Muscle of leg (tissue), 11 donors: ENCODE results near the gene ATP8B3. TPM values are rescaled to one million over a fixed set of nuclear protein-coding genes. Genes with fewer than 3 reads are reported as not detected.

Source experiments
- DNase-seq: peaks from one replicate; pipeline ENCODE4 v3.0.0; 2013
- H3K27ac ChIP-seq: one replicate; pipeline ENCODE4 v1.5.1; 2013; ENCODE audit warnings: mild to moderate bottlenecking, low read length, control low read depth
- H3K27me3 ChIP-seq: one replicate; pipeline ENCODE4 v1.6.1; 2013; ENCODE audit warnings: low read length; ENCODE audit not compliant: control insufficient read depth, insufficient read depth
- H3K36me3 ChIP-seq: one replicate; pipeline ENCODE4 v1.6.1; 2013; ENCODE audit warnings: low read length; ENCODE audit not compliant: control insufficient read depth, insufficient read depth
- H3K4me1 ChIP-seq: one replicate; pipeline ENCODE4 v1.6.1; 2013; ENCODE audit warnings: low read length; ENCODE audit not compliant: control insufficient read depth, insufficient read depth
- H3K4me3 ChIP-seq: one replicate; pipeline ENCODE4 v1.5.1; 2013; ENCODE audit warnings: low read length, control low read depth
- H3K9me3 ChIP-seq: replicated peaks from 2 replicates; pipeline ENCODE4 v1.6.1; 2013; ENCODE audit warnings: low read depth, low read length; ENCODE audit not compliant: control insufficient read depth
- WGBS: methylation state at CpG from one replicate; pipeline ENCODE4 v1.1.5; 2013; ENCODE audit warnings: missing lambda C conversion rate; ENCODE audit not compliant: insufficient coverage; 5-methylcytosine and 5-hydroxymethylcytosine counted together
- polyA plus RNA-seq, 8 donors: library from polyadenylated mRNA; unstranded; fragments of 120-200 nt; gene quantifications; one replicate each; pipeline versions ENCODE4 v1.2.1 to v1.2.3, GENCODE V29; 2013; ENCODE audit warnings: inconsistent platforms in 1 of 8, low replicate concordance in 1 of 8; ENCODE audit not compliant: insufficient read length in 8 of 8, insufficient read depth in 1 of 8
- total RNA-seq: library from RNA; stranded (reverse); fragments of 120-200 nt; gene quantifications from one replicate; pipeline ENCODE4 v1.2.4, GENCODE V29; 2013

The ATP8B3 gene
- total and polyA plus RNA-seq, 9 donors: 0.35 to 1.2 (median 0.54) TPM

GRCh38 chr19:1825909-1826556 lies 14.0 kb upstream of the ATP8B3 start:
- Histone ChIP-seq H3K27me3 (no peaks in the 10 kb centered on the region), H3K4me1 (peaks cover 11% of the 10 kb centered on the region), H3K36me3 (peaks cover 65% of the 10 kb centered on the region), H3K9me3 (no peaks in the 10 kb centered on the region), H3K27ac (no peak overlapping the region), H3K4me3 (no peak overlapping the region)
- 29% methylated on average over 12 of the region's 15 CpGs for WGBS
- peak; percentile 79 for DNase-seq

GRCh38 chr19:1824252-1824622 lies 12.2 kb upstream of the ATP8B3 start:
- no peaks in the 10 kb centered on the region for H3K9me3 ChIP-seq
- peaks cover 19% of the 10 kb centered on the region for H3K4me1 ChIP-seq
- H3K36me3 ChIP-seq: peaks cover 67% of the 10 kb centered on the region
- H3K4me3 ChIP-seq: no peak overlapping the region
- no peak for DNase-seq
- no peaks in the 10 kb centered on the region for H3K27me3 ChIP-seq
- no peak overlapping the region for H3K27ac ChIP-seq
- 86% methylated on average over 10 of the region's 14 CpGs for WGBS

- no peaks in the 10 kb centered on the region for H3K27me3 ChIP-seq
- no peak overlapping the region for H3K4me3 ChIP-seq
- peaks cover 21% of the 10 kb centered on the region for H3K4me1 ChIP-seq
- peaks cover 72% of the 10 kb centered on the region for H3K36me3 ChIP-seq
- 90% methylated on average over 34 of the region's 36 CpGs for WGBS
- H3K9me3 ChIP-seq: no peaks in the 10 kb centered on the region
- DNase-seq: no peak
- no peak overlapping the region for H3K27ac ChIP-seq
Observed at GRCh38 chr19:1823539-1824251, 11.6 kb upstream of the ATP8B3 start.

- Histone ChIP-seq H3K27ac (no peak overlapping the region), H3K27me3 (no peaks in the 10 kb centered on the region), H3K4me1 (peaks cover 21% of the 10 kb centered on the region), H3K9me3 (no peaks in the 10 kb centered on the region), H3K4me3 (no peak overlapping the region), H3K36me3 (peaks cover 78% of the 10 kb centered on the region)
- 69% methylated on average over 7 of the region's 8 CpGs for WGBS
- no peak for DNase-seq
Observed at GRCh38 chr19:1823020-1823419, 10.9 kb upstream of the ATP8B3 start.

- H3K36me3 ChIP-seq: peaks cover 78% of the 10 kb centered on the region
- H3K4me3 ChIP-seq: no peak overlapping the region
- H3K27ac ChIP-seq: no peak overlapping the region
- H3K9me3 ChIP-seq: no peaks in the 10 kb centered on the region
- peaks cover 21% of the 10 kb centered on the region for H3K4me1 ChIP-seq
- no peaks in the 10 kb centered on the region for H3K27me3 ChIP-seq
- no peak for DNase-seq
- 90% methylated on average over 15 of the region's 19 CpGs for WGBS
Observed at GRCh38 chr19:1822210-1822609, 10.1 kb upstream of the ATP8B3 start.

GRCh38 chr19:1819341-1820255 lies 7.5 kb upstream of the ATP8B3 start:
- Histone ChIP-seq H3K36me3 (peaks cover 90% of the 10 kb centered on the region), H3K9me3 (no peaks in the 10 kb centered on the region), H3K4me1 (peaks cover 10% of the 10 kb centered on the region), H3K4me3 (no peak overlapping the region), H3K27me3 (no peaks in the 10 kb centered on the region), H3K27ac (no peak overlapping the region)
- DNase-seq: no peak
- WGBS: 50% methylated on average over 42 of the region's 43 CpGs

- no peaks in the 10 kb centered on the region for H3K9me3 ChIP-seq
- no peaks in the 10 kb centered on the region for H3K27me3 ChIP-seq
- no peak for DNase-seq
- no peak overlapping the region for H3K27ac ChIP-seq
- no peak overlapping the region for H3K4me3 ChIP-seq
- WGBS: 87% methylated on average over 28 of the region's 33 CpGs
- H3K4me1 ChIP-seq: peaks cover 10% of the 10 kb centered on the region
- H3K36me3 ChIP-seq: peaks cover 80% of the 10 kb centered on the region
Observed at GRCh38 chr19:1818549-1819195, 6.6 kb upstream of the ATP8B3 start.

GRCh38 chr19:1817553-1818179 lies 5.6 kb upstream of the ATP8B3 start:
- peaks cover 70% of the 10 kb centered on the region for H3K36me3 ChIP-seq
- no peak for DNase-seq

GRCh38 chr19:1816530-1817298 lies 4.6 kb upstream of the ATP8B3 start:
- WGBS: 82% methylated on average over 33 of the region's 36 CpGs
- Histone ChIP-seq H3K36me3 (peaks cover 62% of the 10 kb centered on the region), H3K27me3 (no peaks in the 10 kb centered on the region), H3K4me3 (no peak overlapping the region), H3K9me3 (no peaks in the 10 kb centered on the region), H3K27ac (no peak overlapping the region), H3K4me1 (peaks cover 23% of the 10 kb centered on the region)
- DNase-seq: no peak

More at GRCh38 chr19:1817553-1818179, 5.6 kb upstream of the ATP8B3 start:
- Histone ChIP-seq H3K4me3 (no peak overlapping the region), H3K4me1 (peaks cover 17% of the 10 kb centered on the region), H3K27me3 (no peaks in the 10 kb centered on the region), H3K9me3 (no peaks in the 10 kb centered on the region), H3K27ac (no peak overlapping the region)
- 83% methylated on average over 21 of the region's 25 CpGs for WGBS
